SU-DHL-6 (cell line): ENCODE measurements around the gene LHPP.

Source experiments
- EZH2phosphoT487 ChIP-seq: fragments of 200-600 bp; sonication (generic), shearing (Covaris generic); conservative IDR thresholded peaks from 2 replicates; pipeline ENCODE4 v1.6.1; 2018; ENCODE audit warnings: mild to moderate bottlenecking, antibody characterized with exemption, low read length, moderate library complexity, mixed read lengths
- TF ChIP-seq, protein P1 (sequence below): fragments of 200-600 bp; sonication (generic); IDR thresholded peaks from one replicate; pipeline ENCODE4 v1.5.1; 2017; ENCODE audit warnings: antibody characterized with exemption, mild to moderate bottlenecking, low read length, moderate library complexity; ENCODE audit not compliant: insufficient read depth, poor library complexity, severe bottlenecking

DNA sequence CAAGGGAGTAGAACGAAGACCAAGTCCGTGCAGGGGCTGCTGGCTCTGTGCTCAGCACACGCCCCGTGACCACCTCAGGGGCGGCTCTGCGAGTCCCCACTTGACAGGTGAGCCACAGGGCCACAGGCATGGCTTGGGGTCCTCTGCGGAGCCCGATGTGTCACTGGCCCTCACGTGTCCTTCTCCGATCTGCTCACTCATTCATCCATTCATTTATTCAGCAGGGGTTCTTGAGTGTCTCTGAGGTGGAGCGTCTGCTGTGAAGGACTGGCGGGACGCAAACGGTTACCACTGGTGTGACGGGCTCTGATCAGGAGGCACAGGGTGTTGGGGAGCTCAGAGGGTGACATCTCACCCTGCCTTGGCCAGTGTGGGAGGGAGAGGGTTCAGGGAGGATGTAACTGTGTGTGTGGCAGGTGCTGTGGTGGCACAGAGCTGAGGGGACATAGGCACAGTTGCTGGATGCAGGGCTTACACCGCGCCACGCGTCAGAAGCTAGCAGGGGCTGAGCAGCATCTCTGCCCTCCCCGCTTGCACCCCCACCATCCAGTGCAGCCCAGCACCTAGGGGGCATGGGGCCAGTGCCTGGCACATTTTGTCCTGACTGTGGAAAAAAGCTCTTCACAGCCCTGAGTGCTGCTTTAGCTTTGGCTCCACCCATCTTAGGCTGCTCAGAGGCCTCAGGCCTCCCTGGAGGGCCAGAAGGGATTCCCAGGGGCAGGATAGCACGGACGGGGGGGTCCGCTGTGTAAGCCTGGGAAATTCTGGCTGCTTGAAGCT, 116.8 kb downstream of the LHPP start:
- TF ChIP-seq, protein P1, sequence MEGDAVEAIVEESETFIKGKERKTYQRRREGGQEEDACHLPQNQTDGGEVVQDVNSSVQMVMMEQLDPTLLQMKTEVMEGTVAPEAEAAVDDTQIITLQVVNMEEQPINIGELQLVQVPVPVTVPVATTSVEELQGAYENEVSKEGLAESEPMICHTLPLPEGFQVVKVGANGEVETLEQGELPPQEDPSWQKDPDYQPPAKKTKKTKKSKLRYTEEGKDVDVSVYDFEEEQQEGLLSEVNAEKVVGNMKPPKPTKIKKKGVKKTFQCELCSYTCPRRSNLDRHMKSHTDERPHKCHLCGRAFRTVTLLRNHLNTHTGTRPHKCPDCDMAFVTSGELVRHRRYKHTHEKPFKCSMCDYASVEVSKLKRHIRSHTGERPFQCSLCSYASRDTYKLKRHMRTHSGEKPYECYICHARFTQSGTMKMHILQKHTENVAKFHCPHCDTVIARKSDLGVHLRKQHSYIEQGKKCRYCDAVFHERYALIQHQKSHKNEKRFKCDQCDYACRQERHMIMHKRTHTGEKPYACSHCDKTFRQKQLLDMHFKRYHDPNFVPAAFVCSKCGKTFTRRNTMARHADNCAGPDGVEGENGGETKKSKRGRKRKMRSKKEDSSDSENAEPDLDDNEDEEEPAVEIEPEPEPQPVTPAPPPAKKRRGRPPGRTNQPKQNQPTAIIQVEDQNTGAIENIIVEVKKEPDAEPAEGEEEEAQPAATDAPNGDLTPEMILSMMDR, result no peak
- no peak for TF ChIP-seq EZH2phosphoT487
